GOT3 (cell line): ENCODE results near the gene MAPKAPK2.
A peak's percentile ranks its signal among the peaks of the same experiment; 100 is the strongest.

ENCODE experiments used
- DNase-seq: peaks from one replicate; lab custom pipeline; 2025; ENCODE audit warnings: mixed read lengths; lab: John Stamatoyannopoulos, UW

Gene MAPKAPK2

GRCh38 chr1:206703661-206704060, 19.0 kb downstream of the MAPKAPK2 start:
- no peak for DNase-seq

GRCh38 chr1:206704226-206704625, 19.5 kb downstream of the MAPKAPK2 start:
- no peak for DNase-seq

GRCh38 chr1:206705191-206705590, 20.5 kb downstream of the MAPKAPK2 start:
- no peak for DNase-seq

- no peak for DNase-seq
These were observed 21.1 kb downstream of the MAPKAPK2 start for GRCh38 chr1:206705726-206706297.

- peak; percentile 55 for DNase-seq
These were observed 21.6 kb downstream of the MAPKAPK2 start for GRCh38 chr1:206706298-206706791.

GRCh38 chr1:206706806-206707366, 22.2 kb downstream of the MAPKAPK2 start:
- no peak for DNase-seq

GRCh38 chr1:206708058-206708457, 23.4 kb downstream of the MAPKAPK2 start:
- no peak for DNase-seq

- no peak for DNase-seq
These were observed 24.2 kb downstream of the MAPKAPK2 start for GRCh38 chr1:206708882-206709281.

GRCh38 chr1:206709322-206709721, 24.6 kb downstream of the MAPKAPK2 start:
- DNase-seq: no peak

GRCh38 chr1:206709772-206710459, 25.2 kb downstream of the MAPKAPK2 start:
- DNase-seq: no peak

- DNase-seq: no peak
These were observed 25.7 kb downstream of the MAPKAPK2 start for GRCh38 chr1:206710460-206710823.

- no peak for DNase-seq
These were observed 28.4 kb downstream of the MAPKAPK2 start for GRCh38 chr1:206713070-206713469.

- no peak for DNase-seq
These were observed 29.2 kb downstream of the MAPKAPK2 start for GRCh38 chr1:206713910-206714312.

- no peak for DNase-seq
These were observed 29.8 kb downstream of the MAPKAPK2 start for GRCh38 chr1:206714331-206715058.

- DNase-seq: no peak
These were observed 30.4 kb downstream of the MAPKAPK2 start for GRCh38 chr1:206715120-206715519.

GRCh38 chr1:206715552-206716158, 30.9 kb downstream of the MAPKAPK2 start:
- no peak for DNase-seq

GRCh38 chr1:206716159-206716869, 31.6 kb downstream of the MAPKAPK2 start:
- DNase-seq: no peak

GRCh38 chr1:206716870-206717673, 32.4 kb downstream of the MAPKAPK2 start:
- no peak for DNase-seq

GRCh38 chr1:206717674-206717989, 32.9 kb downstream of the MAPKAPK2 start:
- DNase-seq: no peak

- DNase-seq: no peak
These were observed 34.6 kb downstream of the MAPKAPK2 start for GRCh38 chr1:206719169-206719839.
